Measurements from ENCODE around the gene SDR39U1. TPM values are rescaled to one million over a fixed set of nuclear protein-coding genes. Genes with fewer than 3 reads are reported as not detected.

SDR39U1 gene
- total and polyA plus RNA-seq, 10 of the 15 experiments (the other 5 are each of a cell fraction or from before 2014, with no cell fraction given): 14.0 to 89.3 (median 42.2) TPM

- ChIA-PET RAD21 (ENCODE audit: unreplicated experiment) (interaction anchor here (2.7 kb wide), 1 partner anchor 106 kb away, joined by 6 read pairs; no protein-coding TSS in a partner anchor), POLR2A (interaction anchor here (4.5 kb wide), 1 partner anchor 8 kb away, joined by 38 read pairs; the partner anchor contains the start of genes CBLN3 and KHNYN), CTCF (interaction anchor here (11.4 kb wide), 1 partner anchor 105 kb away, joined by 220 read pairs; the partner anchor contains the start of genes ADCY4 and RIPK3), SMC1A (ENCODE audit: uncharacterized antibody, unreplicated experiment) (interaction anchor here (2.2 to 3.3 kb wide), 2 partner anchors 9 to 107 kb away, joined by 5 to 17 read pairs; partner anchors contain the start of genes CBLN3 and KHNYN)
- Histone ChIP-seq H2AFZ (ENCODE audit: control insufficient read depth, low read depth, low read length) (no peak overlapping the region), H3K79me2 (ENCODE audit: control insufficient read depth, insufficient read depth, low read length) (peaks cover 19% of the 10 kb centered on the region), H3K9me3 (replicated peaks; ENCODE audit: control insufficient read depth, insufficient read depth, low read length) (no peaks in the 10 kb centered on the region), H4K20me1 (ENCODE audit: control insufficient read depth, insufficient read depth) (no peaks in the 10 kb centered on the region), H3K27ac (ENCODE audit: control insufficient read depth, insufficient read depth) (no peak overlapping the region), H3K4me1 (ENCODE audit: control insufficient read depth, insufficient read depth, low read length) (peaks cover 14% of the 10 kb centered on the region), H3K4me3 (no peak overlapping the region), H3K36me3 (ENCODE audit: control insufficient read depth in 2 of 2, insufficient read depth in 2 of 2, low read length in 1 of 2) (peaks cover 9 to 24% of the 10 kb centered on the region in 2 experiments), H3K9ac (ENCODE audit: control insufficient read depth, insufficient read depth, low read length) (no peak overlapping the region), H3K27me3 (replicated peaks in 1 of 2; ENCODE audit: control insufficient read depth in 2 of 2, insufficient read depth in 2 of 2, low read length in 1 of 2) (no peaks in the 10 kb centered on the region), H3K4me2 (ENCODE audit: control insufficient read depth, insufficient read depth) (no peak overlapping the region)
- TF ChIP-seq STAT1 (conservative IDR thresholded peaks at IDR 0.05) (no peak), GABPA (IDR thresholded peaks at IDR 0.05; ENCODE audit: low read depth) (no peak), SPI1 (IDR thresholded peaks at IDR 0.05; ENCODE audit: borderline replicate concordance, insufficient read depth, low read depth, low read length) (no peak), LARP7 (IDR thresholded peaks at IDR 0.05) (no peak), FOXK2 (IDR thresholded peaks at IDR 0.05) (no peak), POLR2AphosphoS2 (IDR thresholded peaks at IDR 0.05; ENCODE audit: low read depth, low read length) (no peak), HCFC1 (IDR thresholded peaks at IDR 0.05; ENCODE audit: low read length) (no peak), BRCA1 (IDR thresholded peaks at IDR 0.05; ENCODE audit: low read depth, low read length) (no peak), ZNF687 (IDR thresholded peaks at IDR 0.05) (no peak), ZBTB40 (IDR thresholded peaks at IDR 0.05; ENCODE audit: borderline replicate concordance) (no peak), TCF12 (IDR thresholded peaks at IDR 0.05; ENCODE audit: low read depth, low read length) (no peak), ZBED1 (IDR thresholded peaks at IDR 0.05; ENCODE audit: borderline replicate concordance) (no peak), TARDBP (IDR thresholded peaks at IDR 0.05; ENCODE audit: borderline replicate concordance) (no peak)
- TF ChIP-seq, protein P1, sequence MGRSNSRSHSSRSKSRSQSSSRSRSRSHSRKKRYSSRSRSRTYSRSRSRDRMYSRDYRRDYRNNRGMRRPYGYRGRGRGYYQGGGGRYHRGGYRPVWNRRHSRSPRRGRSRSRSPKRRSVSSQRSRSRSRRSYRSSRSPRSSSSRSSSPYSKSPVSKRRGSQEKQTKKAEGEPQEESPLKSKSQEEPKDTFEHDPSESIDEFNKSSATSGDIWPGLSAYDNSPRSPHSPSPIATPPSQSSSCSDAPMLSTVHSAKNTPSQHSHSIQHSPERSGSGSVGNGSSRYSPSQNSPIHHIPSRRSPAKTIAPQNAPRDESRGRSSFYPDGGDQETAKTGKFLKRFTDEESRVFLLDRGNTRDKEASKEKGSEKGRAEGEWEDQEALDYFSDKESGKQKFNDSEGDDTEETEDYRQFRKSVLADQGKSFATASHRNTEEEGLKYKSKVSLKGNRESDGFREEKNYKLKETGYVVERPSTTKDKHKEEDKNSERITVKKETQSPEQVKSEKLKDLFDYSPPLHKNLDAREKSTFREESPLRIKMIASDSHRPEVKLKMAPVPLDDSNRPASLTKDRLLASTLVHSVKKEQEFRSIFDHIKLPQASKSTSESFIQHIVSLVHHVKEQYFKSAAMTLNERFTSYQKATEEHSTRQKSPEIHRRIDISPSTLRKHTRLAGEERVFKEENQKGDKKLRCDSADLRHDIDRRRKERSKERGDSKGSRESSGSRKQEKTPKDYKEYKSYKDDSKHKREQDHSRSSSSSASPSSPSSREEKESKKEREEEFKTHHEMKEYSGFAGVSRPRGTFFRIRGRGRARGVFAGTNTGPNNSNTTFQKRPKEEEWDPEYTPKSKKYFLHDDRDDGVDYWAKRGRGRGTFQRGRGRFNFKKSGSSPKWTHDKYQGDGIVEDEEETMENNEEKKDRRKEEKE (IDR thresholded peaks at IDR 0.05): no peak
- intact Hi-C loops (cut with micrococcal nuclease; ENCODE audit: unreplicated experiment) (no loop called here), in situ Hi-C loops (cut with MboI) (loop anchor here (5.0 to 10.0 kb wide), 2 partner anchors 197 to 1134 kb away; partner anchors contain the start of genes BCL2L2, PPP1R3E and TINF2)
- ATAC-seq (no peak), FAIRE-seq (no peak), DNase-seq (ENCODE audit: low read depth, low spot score) (no peak)
- WGBS (ENCODE audit: insufficient coverage, insufficient replicate concordance, low lambda C conversion rate, missing lambda C conversion rate): 100% methylated on average over 1 of the region's 1 CpG
- BruUV-seq (replicated peaks): no TSS peak
Measured at GRCh38 chr14:24439257-24439656, 3.3 kb downstream of the SDR39U1 start.
